HG03095 (cell line): ENCODE measurements around the gene IRX5.
A peak's percentile ranks its signal among the peaks of the same experiment; 100 is the strongest.

Experiments used
- ATAC-seq: cut with Tn5 transposase; IDR thresholded peaks from one replicate; pipeline ENCODE4 v1.9.1; 2021; ENCODE audit warnings: moderate library complexity; ENCODE audit not compliant: unreplicated experiment

Gene IRX5

DNA sequence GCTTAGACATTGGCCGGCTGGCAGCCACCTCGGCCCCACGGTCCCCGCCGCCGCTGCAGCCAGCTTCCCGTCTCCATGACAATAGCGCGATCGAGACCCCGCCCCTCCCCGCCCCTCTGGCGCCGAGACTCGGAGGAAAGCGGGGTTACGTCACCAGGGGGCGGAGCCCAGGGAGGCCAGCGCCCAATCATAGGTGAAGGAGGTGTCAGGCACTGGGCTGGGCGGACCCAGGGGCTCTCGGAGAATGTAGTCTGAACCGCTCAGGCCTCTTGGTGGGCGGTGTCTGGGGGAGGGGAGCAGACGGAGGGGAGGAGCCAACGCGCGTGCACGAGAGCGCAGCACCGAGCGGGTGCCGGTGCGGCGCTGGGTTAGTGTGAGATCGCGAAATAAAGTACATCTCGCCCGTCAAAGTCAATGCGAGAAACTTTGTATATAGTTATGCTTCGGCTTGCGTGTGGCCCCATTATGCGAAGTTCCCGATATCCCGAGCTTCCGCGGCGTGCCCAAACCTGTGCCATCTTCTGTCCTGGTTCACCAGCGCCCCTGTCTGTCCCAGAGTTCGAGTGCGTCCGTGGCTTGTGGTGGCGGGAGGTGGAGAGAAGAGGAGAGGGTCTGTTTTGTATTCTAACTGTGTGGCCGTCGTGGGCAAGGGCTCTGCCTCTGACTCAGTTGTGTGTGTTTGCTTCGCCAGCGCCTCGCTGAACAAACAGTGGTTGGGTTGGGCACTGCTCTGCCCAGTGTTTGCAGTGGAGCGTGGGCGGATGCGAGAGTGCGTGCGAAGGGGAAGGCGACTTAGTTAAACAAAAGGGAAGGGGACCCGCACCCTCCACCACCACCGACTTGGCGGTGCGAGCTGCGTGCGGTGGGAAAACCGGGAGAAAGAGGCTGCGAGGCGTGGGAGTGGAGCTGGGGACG lies 1.3 kb upstream of the IRX5 start:
- ATAC-seq, result peak; percentile 88

DNA sequence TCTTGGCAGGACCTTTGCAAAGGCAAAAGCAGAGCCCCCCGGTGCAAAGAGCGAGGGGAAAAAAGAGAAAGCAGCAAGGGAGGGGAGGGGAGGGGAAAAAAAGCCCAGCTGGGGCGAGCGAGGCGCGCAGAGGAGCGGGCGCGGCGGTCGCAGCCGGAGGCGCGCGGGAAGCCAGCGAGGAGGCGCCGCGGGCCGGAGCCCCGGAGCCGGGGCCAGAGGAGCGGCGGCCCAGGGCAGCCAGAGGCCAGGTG lies 129 bp downstream of the IRX5 start:
- ATAC-seq, result no peak

DNA sequence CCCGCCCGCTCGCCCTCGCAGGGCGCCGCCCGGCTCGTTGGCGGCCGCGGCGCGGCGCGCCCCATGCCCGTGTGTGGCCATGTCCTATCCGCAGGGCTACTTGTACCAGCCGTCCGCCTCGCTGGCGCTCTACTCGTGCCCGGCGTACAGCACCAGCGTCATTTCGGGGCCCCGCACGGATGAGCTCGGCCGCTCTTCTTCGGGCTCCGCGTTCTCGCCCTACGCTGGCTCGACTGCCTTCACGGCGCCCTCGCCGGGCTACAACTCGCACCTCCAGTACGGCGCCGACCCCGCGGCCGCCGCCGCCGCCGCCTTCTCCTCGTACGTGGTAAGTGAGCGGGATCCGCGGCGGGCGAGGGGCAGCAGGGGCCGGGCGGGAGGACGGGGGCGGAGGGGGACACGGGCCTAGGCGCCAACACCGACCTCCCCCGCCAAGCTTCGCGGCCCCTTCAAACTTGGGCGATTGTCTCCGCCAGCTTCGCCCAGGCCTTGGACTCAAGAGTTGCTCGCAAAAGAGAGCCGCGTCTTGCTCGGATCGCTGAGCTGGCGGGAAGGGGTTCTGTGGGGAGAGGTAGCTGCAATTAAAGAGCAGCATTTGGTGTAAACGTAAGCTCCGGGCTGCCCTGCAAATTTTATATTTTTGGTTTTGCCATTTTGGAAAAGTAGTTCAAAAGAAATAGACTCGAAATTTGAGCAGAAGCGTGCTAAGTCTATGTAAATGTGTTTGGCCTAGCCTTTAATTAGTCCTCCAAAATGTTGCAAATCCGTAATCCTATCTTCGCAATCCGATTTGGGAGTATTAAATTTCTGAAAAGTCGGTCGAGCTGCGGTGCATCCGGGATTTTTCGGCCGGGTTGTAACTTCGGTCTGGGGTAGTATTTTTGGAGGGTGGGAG lies 702 bp downstream of the IRX5 start:
- no peak for ATAC-seq

DNA sequence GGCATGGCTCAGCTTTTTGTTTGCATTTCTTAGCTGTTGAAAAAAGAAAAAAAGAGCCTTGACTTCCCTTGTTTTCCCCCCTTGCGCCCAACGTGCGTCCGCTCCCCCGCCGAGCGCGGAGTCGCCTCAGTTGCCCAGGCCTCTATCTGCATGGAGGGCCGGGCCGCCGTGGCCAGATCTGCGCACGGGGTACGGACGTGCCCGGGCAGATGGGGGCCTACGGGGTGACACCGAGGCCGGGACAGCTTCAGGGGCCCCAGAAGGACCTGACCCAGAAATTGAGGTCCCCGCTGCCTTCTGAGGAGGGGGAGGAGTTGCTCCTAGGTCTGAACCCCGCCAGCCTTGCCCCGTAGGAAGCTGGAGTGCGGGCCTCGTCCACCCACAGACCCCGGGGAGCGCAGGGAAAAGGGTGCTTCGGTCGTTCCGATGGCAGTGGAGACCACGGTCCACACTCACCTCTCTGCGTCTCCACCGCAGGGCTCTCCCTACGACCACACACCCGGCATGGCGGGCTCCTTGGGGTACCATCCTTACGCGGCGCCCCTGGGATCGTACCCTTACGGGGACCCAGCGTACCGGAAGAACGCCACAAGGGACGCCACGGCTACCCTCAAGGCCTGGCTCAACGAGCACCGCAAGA lies 1.5 kb downstream of the IRX5 start:
- no peak for ATAC-seq

DNA sequence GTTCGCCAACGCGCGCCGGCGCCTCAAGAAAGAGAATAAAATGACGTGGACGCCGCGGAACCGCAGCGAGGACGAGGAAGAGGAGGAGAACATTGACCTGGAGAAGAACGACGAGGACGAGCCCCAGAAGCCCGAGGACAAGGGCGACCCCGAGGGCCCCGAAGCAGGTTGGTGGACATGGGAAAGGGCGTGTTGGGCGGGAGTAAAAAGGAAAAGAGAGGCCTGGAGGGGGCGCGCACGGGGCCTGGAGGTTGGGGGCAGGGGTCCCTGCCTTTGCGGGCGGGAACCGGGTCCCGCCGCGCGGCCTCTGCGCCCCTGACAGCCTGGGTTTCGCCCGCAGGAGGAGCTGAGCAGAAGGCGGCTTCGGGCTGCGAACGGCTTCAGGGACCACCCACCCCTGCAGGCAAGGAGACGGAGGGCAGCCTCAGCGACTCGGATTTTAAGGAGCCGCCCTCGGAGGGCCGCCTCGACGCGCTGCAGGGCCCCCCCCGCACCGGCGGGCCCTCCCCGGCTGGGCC lies 2.1 kb downstream of the IRX5 start:
- no peak for ATAC-seq

DNA sequence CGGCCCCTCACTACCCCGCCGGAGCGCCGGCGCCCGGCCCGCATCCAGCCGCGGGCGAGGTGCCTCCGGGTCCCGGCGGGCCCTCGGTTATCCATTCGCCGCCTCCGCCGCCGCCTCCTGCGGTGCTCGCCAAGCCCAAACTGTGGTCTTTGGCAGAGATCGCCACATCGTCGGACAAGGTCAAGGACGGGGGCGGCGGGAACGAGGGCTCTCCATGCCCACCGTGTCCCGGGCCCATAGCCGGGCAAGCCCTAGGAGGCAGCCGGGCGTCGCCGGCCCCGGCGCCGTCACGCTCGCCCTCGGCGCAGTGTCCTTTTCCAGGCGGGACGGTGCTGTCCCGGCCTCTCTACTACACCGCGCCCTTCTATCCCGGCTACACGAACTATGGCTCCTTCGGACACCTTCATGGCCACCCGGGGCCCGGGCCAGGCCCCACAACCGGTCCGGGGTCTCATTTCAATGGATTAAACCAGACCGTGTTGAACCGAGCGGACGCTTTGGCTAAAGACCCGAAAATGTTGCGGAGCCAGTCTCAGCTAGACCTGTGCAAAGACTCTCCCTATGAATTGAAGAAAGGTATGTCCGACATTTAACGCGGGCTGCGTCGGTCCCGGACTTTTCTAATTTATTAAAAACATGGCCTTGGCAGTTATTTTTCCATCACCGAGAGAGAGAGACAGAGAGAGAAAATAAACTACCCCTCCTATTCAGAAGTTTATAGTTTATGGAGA lies 2.8 kb downstream of the IRX5 start:
- no peak for ATAC-seq

DNA sequence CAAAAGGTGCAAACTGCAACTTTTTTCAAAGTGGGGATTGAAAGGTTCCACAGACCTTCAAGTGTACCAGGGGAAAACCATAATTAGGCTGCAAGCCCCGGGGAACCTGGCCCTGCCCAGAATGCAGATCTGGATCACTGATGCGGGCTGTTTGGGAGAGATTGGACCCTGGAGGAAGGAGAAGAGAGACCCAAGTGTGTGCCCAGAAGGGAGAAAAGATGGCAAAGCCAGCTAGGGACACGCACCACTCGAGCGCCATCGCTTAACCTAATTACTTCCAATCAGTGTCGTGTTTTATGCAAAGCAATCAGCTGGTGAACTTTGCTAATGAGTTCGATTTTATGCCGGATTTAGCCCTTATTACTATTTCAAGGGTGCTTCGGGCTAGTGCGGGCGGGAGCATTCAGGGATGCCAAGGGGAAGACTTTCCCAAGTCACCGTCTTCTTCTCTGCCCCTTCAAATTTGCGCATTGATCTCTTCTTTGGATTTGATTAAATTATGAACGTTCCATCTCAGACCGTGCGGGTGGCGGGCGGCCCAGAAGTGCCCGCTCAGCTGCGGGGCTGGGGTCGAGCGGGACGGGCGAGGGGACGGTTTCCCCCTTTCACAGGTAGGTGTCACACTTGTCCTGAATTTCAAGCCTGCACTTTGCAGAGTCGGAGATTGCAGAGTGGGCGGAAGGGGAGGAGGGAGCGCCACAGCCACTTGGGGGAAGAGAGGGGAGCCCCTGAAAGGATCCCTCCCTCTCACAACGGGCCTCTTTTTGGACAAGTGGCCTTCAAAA lies 4.0 kb downstream of the IRX5 start:
- no peak for ATAC-seq

DNA sequence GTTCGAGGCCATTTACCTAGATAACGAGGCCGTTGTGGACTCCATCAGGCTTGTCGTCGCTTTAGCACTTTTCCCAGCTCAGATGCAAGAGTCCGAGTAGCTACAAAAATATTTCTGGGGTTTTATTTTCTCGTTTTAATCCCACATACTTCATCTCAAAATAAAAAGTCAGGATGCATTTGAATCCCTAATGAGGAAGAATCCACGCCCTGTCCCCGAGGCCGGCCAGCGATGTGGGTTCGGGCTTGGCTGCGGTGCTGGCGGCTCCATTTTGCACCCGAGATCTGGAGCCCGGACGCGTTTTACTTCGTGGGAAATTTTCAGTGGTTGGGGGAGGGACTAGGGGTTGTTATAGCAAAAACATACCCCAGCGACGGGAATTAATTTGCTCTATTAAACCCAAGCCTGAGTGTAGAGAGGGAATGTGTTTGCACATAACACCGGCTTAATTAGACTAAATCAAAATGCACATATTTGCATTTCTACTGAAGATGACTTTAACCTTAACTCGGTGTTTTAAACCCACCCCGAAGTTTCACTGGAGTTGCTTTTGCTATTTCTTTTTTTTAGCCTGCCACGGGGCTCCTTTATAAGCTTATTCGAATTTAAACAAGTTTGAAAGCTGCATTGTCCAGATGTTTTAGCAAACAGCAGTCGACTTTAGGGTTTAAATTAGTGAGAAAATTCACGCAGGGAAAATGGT lies 4.8 kb downstream of the IRX5 start:
- ATAC-seq, result no peak

DNA sequence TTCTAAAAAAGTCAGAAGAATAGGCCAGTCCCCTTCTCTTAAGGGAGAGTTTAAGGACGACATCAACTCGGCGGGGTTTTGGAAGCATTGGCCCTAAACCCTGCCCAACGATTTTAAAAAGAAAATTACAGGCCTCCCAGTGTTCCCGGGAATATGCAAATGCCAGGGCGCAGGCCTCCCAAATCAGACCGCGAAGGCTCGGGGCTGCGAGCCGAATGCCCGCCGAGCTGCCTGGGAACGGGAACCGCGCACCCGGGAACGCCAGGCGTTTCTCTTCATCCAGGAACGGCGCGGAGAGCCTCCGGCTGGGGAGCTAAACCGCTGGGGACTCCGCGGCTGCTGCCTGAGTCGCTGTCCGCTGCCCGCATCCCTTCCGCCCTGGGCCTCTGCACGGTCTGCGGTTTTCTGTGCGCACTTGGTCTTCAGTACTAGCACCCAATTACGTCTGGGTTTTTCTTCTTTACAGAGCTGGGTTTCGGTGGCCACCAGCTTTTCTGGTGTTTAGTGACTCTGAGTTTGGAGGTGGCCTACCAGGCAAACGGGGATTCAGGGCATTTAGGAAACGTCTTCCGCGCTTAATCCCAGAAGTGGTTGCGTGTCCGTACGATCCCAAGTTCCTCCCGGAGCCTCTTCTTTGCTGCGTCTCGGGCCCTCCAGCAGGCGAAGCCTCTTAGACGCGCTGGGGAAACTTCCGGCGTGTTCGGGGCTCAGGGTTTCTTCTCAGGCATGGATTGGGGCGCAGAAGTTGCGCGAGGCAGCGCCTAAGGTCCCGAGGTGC lies 5.7 kb downstream of the IRX5 start:
- ATAC-seq, result no peak

DNA sequence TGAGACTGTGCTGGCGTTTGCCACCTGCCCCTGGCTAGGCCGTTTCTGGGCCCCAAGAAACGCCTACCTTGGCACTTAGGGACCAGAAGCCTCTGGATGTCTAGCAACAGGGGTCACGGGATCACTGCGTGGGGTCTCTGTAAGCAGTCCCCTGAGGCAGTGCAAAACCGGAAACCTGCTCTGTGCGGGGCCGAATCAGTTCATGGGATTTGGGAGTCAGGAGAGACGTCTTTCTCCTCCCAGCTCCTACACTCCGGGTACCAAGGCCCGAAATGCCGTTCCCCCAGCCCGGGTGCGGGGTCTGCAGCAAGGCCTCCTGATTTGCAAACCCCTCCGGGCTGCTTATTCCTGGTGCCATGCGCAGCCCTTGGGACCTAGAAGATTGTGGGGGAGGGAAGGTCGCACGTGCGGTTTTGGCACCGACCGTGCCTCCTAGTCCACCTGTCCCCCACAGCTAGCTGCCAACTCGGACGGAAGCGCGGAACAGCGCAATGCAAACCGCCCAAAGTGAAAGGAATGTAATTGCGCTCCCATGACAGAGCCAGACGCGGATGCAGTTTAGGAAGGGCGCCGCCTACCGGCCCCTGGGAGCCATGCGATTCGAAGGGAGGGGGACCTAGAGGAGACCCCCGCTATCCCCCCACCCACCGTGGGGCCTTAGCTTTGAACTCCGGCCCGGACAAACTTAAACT lies 6.5 kb downstream of the IRX5 start:
- ATAC-seq, result no peak

DNA sequence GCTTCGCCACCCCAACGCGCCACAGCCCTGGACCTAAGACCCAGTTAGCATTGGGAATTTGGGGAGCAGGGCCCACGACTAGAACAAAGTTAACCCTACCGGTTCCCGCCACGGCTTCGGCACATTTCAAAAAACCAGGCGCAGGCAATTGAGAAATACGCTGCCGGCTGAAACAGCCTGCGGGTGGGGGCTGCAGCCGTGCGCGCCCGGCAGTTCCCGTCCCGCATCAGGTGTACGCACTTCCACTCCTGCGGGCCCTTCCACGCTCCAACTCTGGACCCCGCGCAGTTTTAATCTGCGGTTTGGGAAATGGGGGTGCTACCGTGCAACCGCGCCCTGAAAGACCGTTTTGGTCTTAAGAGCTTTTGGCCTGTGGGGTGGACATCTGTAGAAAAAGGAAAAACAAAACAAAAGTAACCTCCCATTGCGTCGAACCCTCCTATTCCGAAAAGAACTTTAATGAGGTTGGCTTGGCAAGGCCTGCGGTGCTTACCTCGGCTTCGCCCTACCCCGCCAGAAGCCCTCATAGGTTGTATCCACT lies 7.1 kb downstream of the IRX5 start:
- no peak for ATAC-seq

DNA sequence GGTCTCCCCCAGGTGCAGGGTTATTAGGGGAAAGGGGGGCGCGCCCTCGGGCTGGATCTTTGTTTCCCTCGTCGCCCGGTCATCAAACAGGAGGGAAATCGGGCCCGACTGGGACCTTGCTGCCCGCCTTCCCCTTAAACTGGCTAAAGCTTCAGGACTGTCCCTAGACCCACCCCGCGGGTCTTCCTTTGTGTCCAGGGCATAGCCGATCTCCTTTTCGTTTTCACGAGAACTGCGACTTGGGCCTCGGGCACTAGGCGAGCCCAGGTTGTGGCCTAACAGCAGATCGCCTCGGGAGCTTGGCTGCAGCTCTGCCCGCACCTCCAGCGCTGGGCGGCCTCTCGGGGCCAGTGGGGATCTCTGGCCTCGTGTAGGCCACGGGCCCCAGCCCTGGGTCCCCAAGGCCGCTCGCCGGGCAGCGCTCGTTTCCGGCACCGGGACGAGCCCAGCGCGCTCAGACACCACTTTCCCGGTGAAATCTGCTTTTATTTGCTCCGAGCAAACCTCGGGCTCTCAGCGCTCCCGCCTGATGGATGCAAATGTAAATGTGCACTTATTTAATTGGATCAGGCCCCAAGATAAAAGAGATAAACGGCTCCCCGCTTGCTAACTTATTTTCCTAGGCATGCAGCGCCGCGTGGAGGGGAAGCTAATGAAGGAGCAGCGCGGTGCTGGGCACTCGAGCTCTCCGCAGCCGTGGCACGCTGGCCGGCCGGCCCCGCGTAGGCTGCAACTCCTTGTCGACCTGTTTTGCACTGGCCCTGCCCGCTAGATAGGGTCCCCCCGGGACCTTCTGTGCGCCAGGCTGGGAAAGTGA lies 7.8 kb downstream of the IRX5 start:
- no peak for ATAC-seq

DNA sequence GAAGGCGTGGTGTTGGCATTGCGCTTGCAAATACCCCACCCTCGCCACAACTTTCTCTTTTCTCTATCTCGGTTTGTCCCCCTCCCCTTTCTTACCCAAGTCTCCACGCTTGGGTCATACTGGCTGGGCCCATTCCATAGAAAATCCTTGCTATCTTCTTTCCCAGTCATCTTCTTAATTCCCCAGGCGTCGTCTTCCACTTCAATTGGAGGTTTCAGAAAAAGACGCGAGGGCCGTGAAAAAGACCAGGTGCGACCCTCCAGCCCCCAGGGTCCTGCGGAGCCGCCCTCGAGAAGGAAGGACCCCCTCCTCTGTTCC lies 8.3 kb downstream of the IRX5 start:
- ATAC-seq, result no peak

DNA sequence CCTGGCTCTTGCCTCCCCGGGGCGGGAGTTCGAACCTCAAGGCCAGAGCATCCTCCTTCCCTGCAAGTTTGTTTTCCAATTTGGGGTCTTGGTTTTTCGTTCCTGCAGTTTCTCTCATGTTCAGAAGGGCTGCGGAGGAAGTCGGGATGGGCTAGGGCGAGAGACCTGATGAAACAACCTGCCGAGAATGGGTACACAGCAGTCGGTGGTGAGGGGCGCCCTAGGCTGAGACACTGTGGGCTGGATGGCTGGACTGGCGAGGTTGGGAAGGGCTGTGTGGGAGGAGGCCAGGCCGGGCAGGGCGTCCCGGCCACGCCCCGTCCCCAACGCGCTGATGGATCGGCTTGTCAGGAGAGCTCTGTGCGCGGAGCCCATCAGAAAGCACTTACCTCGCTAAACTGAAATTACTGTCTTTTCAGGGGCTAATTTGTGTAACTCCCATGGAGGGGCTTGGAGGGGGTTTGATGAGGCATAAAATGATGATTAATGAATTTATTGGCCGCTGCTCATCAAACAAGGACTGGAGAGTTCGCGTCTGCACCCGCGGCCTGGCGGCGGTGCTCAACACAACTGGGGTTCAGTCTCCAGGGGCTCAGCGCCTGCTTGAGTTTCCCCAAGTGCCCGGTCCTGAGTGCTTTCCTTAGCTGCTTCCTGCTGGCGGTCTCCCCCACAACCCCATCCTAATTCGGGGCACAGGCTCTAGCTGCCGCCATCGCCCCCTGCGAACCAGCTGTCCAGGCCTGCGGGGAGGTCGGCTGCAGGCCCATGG lies 9.0 kb downstream of the IRX5 start:
- no peak for ATAC-seq

DNA sequence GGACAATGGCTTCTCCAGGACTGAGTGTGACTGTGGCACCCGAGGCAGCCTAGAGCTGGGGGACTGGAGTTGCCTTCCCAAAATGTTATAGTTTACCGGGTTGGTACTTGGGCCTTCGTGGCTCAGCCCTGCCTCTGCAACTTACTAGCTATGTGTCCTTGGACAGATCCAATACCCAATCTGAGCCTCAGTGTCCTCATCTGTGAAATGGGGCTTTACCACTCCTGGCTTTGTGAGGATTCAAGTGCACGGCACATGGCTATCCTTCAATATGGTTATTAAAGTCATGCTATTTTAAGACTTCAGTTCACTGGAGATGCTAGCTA lies 9.6 kb downstream of the IRX5 start:
- ATAC-seq, result no peak

DNA sequence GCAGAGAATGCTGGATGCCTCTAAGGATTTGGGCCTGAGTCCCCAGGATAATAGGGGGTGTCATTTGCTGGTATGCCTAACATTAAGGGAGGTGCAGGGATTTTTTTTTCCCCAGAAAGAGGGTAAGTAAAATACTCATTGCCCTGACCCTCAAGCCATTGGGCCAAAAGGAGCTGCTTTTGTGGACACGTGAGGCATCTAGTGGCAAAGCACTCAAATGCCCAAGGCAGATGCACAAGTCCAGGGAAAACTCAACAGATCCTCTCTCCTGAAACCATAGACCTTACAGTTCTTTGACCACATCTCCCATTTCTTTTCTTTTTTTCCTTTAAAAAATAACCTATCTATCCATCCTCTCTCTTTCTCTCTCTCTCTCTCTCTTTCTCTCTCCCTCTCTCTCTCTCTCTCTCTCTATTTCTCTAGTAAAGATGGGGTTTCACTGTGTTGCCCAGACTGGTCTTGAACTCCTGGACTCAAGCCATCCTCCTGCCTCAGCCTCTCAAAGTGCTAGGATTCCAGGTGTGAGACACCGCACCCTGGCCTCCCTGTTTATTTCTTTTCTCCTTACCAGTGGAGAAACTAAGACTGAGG lies 11.8 kb downstream of the IRX5 start:
- no peak for ATAC-seq
